Measurements from ENCODE around the gene ABI3.
"Not testable (repeated sequence)": the region's sequence is repeated elsewhere in the genome, so short reads cannot be mapped to it uniquely, and the experiment has no call there.

The ABI3 gene

GRCh38 chr17:49252148-49252695, 41.7 kb downstream of the ABI3 start:
- no peak for DNase-seq (ENCODE audit: low read depth in 2 of 2)

- DNase-seq (ENCODE audit: low read depth in 2 of 2) = no peak
Measured at GRCh38 chr17:49254066-49254465, 43.6 kb downstream of the ABI3 start.

- no peak for DNase-seq (ENCODE audit: low read depth in 2 of 2)
Measured at GRCh38 chr17:49255125-49255524, 44.6 kb downstream of the ABI3 start.

- no peak for DNase-seq (ENCODE audit: low read depth in 2 of 2)
Measured at GRCh38 chr17:49258394-49258793, 47.9 kb downstream of the ABI3 start.

- DNase-seq (ENCODE audit: low read depth in 2 of 2) = no peak
Measured at GRCh38 chr17:49259663-49260010, 49.1 kb downstream of the ABI3 start.

GRCh38 chr17:49260011-49260816, 49.7 kb downstream of the ABI3 start:
- peak; percentile 17 to 18 for DNase-seq (ENCODE audit: low read depth in 2 of 2)

- peak; percentile 43 to 47 for DNase-seq (ENCODE audit: low read depth in 2 of 2)
Measured at GRCh38 chr17:49260817-49261291, 50.3 kb downstream of the ABI3 start.

- DNase-seq (ENCODE audit: low read depth in 2 of 2) = not testable (repeated sequence)
Measured at GRCh38 chr17:49261540-49261939, 51.0 kb downstream of the ABI3 start.

DNA sequence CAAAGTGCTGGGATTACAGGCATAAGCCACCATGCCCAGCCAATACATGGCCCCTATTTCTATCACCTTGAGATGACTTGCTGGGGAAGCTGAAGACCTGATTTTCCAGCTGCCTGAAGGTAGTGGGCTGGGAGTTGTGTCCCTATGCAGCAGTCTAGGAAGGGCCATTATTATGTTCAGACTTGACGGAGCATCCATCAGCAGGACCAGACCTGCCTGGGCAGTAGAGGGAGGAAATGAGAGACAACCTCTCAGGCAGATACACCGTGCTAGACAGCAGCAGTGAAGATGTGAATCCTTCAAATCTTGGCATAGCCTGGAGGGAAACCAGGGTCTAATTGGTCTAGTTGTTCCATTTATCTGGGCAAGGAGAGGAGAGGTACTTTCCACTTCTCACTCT, 55.7 kb downstream of the ABI3 start:
- no peak for DNase-seq (ENCODE audit: low read depth in 2 of 2)

DNA sequence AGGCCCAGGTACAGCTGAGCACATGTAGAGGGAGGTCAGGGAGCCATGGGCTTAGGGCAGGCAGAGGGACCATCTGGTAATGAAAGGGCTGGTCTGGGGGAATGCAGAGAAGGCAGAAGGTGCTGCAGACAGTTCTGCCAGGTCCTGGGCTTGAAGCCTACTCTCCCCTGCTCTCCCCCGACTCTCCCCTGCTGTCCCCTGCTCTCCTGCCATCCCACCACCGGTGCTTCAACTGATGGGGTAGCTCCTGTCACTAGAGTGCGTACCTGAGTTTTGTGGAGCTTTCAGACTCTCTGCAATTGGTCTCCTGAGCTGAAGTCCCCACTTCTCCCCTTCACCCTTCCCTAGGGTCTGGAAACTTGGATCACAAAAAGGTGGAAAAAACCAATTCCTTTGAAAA, 57.4 kb downstream of the ABI3 start:
- DNase-seq (ENCODE audit: low read depth in 2 of 2) = no peak

DNA sequence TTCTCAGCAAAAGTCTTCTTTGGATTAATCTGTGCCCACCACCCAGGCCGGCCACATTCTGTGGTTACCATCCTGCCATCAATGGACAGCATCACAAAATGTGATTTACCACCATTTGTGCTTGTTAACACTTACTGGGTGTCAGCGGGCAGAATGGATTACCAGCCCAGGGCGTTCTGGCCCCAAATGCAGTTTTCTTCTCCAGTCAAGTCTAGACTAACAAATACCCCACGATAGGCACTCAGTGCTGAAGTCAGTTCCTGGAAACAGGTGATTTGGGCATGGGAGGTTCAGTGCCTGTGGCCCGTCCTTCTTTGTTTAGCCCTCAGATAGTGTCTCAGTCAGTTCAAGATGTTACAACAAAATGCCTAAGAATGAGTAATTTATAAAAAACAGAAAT, 58.8 kb downstream of the ABI3 start:
- no peak for DNase-seq (ENCODE audit: low read depth in 2 of 2)
